K562 (cell line): ENCODE measurements around the gene POLN. TPM values are rescaled to one million over a fixed set of nuclear protein-coding genes. Genes with fewer than 3 reads are reported as not detected.

Experiments used
- HDAC1 ChIP-seq, 2 experiments: fragments of 450-650 bp; IDR thresholded peaks; 2 replicates each; pipeline ENCODE4 v1.6.1; 2016 to 2017; ENCODE audit warnings: inconsistent platforms in 1 of 2, mild to moderate bottlenecking in 1 of 2, moderate library complexity in 1 of 2
- HDAC6 ChIP-seq: IDR thresholded peaks from 2 replicates; pipeline ENCODE4 v1.6.1; 2012; ENCODE audit warnings: low read depth, mild to moderate bottlenecking, control low read depth, inconsistent platforms, low read length, moderate library complexity
- polyA plus RNA-seq, 8 experiments: library from polyadenylated mRNA; depleted of rRNA in 4 of 8; stranded (reverse) in 5 of 8; unstranded in 3 of 8; fragments of >200 nt; fragmentation: Nextera tagmentation in 2 of 8; fragmentation: Illumina TruSeq in 1 of 8; extraction: Ambion mirVana in 2 of 8; extraction: Trizol in 1 of 8; gene quantifications; 2 replicates each; pipeline versions ENCODE4 v1.2.1 to v1.2.3, GENCODE V29; 2011 to 2014; ENCODE audit warnings: inconsistent platforms in 1 of 8, missing spikeins in 1 of 8
- total RNA-seq, 7 experiments: library from RNA; depleted of rRNA in 6 of 7; stranded (reverse); fragments of >200 nt in 6 of 7; fragmentation: Illumina TruSeq in 2 of 7; extraction: Trizol in 2 of 7; gene quantifications; 2 replicates each; pipeline versions ENCODE4 v1.2.1 to v1.2.3, GENCODE V29; 2011 to 2021; ENCODE audit warnings: low replicate concordance in 1 of 7
- TF ChIP-seq, protein P1 (sequence below): fragments of 450-650 bp; IDR thresholded peaks from 2 replicates; pipeline ENCODE4 v1.6.1; 2016; ENCODE audit warnings: mild to moderate bottlenecking, moderate library complexity
- TF ChIP-seq, protein P2 (sequence below), 2 experiments: IDR thresholded peaks; 2 replicates each; pipeline ENCODE4 v1.6.1; 2011; ENCODE audit warnings: borderline replicate concordance in 1 of 2, control low read depth in 1 of 2, low read depth in 1 of 2, low read length in 1 of 2, mild to moderate bottlenecking in 1 of 2, mixed read lengths in 1 of 2, moderate library complexity in 1 of 2; ENCODE audit not compliant: insufficient read depth in 1 of 2, insufficient read length in 1 of 2, poor library complexity in 1 of 2, severe bottlenecking in 1 of 2; ENCODE audit errors: extremely low read depth in 1 of 2
- TF ChIP-seq, protein P3 (sequence below), 2 experiments: IDR thresholded peaks in 1 of 2; conservative IDR thresholded peaks in 1 of 2; 2 replicates each; pipeline ENCODE4 v1.6.1; 2016; ENCODE audit warnings: low read depth in 2 of 2, mild to moderate bottlenecking in 1 of 2, missing compliant biosample characterization in 1 of 2, missing genetic modification characterization in 1 of 2, moderate library complexity in 1 of 2
- TF ChIP-seq, protein P4 (sequence below): IDR thresholded peaks from 2 replicates; pipeline ENCODE4 v1.6.1; 2016; ENCODE audit warnings: missing genetic modification characterization, missing compliant biosample characterization

POLN gene
- total and polyA plus RNA-seq, 9 of the 15 experiments (the other 6 are each of a cell fraction or from before 2014, with no cell fraction given), result 0.08 to 0.91 (median 0.32) TPM

DNA sequence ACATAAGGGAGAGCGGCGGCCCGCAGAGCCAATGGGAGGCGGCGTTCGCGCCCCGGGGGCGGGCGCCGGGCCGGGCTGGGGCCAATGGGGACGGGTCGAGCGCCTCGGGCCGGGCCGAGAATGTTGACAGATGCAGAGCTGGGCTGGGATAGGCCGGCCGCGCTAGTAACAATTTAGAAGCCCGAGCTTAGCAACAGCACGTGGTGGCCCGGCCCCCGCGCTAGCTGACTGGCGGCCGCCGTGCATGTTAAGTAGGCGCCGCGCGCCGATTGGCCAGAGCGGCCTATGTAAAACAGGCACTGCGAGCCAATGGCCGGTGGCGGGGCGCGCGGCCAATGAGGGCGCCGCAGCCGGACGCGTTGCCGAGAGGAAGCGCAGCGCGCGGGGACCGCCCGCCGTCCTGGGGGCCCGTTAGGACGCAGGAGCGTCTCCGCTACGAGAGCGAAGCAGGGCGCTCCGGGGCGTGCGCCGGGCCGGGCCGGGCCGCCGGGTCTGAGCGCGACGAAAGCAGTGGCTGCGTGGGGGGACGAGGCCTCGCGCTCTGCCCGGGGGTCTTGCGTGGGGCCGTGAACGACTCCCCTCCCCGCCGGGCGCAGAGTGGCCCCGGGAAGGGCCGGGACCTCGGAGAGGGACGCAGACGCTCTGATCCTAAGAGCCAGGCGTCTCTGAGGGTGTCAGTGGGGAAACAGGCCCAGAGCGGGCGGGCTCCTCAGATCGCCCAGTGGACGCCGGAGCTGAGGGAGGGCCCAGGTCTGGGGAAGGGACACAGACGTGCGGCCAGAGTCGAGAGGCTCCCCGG, 20.4 kb upstream of the POLN start (continued):
- TF ChIP-seq, protein P1, sequence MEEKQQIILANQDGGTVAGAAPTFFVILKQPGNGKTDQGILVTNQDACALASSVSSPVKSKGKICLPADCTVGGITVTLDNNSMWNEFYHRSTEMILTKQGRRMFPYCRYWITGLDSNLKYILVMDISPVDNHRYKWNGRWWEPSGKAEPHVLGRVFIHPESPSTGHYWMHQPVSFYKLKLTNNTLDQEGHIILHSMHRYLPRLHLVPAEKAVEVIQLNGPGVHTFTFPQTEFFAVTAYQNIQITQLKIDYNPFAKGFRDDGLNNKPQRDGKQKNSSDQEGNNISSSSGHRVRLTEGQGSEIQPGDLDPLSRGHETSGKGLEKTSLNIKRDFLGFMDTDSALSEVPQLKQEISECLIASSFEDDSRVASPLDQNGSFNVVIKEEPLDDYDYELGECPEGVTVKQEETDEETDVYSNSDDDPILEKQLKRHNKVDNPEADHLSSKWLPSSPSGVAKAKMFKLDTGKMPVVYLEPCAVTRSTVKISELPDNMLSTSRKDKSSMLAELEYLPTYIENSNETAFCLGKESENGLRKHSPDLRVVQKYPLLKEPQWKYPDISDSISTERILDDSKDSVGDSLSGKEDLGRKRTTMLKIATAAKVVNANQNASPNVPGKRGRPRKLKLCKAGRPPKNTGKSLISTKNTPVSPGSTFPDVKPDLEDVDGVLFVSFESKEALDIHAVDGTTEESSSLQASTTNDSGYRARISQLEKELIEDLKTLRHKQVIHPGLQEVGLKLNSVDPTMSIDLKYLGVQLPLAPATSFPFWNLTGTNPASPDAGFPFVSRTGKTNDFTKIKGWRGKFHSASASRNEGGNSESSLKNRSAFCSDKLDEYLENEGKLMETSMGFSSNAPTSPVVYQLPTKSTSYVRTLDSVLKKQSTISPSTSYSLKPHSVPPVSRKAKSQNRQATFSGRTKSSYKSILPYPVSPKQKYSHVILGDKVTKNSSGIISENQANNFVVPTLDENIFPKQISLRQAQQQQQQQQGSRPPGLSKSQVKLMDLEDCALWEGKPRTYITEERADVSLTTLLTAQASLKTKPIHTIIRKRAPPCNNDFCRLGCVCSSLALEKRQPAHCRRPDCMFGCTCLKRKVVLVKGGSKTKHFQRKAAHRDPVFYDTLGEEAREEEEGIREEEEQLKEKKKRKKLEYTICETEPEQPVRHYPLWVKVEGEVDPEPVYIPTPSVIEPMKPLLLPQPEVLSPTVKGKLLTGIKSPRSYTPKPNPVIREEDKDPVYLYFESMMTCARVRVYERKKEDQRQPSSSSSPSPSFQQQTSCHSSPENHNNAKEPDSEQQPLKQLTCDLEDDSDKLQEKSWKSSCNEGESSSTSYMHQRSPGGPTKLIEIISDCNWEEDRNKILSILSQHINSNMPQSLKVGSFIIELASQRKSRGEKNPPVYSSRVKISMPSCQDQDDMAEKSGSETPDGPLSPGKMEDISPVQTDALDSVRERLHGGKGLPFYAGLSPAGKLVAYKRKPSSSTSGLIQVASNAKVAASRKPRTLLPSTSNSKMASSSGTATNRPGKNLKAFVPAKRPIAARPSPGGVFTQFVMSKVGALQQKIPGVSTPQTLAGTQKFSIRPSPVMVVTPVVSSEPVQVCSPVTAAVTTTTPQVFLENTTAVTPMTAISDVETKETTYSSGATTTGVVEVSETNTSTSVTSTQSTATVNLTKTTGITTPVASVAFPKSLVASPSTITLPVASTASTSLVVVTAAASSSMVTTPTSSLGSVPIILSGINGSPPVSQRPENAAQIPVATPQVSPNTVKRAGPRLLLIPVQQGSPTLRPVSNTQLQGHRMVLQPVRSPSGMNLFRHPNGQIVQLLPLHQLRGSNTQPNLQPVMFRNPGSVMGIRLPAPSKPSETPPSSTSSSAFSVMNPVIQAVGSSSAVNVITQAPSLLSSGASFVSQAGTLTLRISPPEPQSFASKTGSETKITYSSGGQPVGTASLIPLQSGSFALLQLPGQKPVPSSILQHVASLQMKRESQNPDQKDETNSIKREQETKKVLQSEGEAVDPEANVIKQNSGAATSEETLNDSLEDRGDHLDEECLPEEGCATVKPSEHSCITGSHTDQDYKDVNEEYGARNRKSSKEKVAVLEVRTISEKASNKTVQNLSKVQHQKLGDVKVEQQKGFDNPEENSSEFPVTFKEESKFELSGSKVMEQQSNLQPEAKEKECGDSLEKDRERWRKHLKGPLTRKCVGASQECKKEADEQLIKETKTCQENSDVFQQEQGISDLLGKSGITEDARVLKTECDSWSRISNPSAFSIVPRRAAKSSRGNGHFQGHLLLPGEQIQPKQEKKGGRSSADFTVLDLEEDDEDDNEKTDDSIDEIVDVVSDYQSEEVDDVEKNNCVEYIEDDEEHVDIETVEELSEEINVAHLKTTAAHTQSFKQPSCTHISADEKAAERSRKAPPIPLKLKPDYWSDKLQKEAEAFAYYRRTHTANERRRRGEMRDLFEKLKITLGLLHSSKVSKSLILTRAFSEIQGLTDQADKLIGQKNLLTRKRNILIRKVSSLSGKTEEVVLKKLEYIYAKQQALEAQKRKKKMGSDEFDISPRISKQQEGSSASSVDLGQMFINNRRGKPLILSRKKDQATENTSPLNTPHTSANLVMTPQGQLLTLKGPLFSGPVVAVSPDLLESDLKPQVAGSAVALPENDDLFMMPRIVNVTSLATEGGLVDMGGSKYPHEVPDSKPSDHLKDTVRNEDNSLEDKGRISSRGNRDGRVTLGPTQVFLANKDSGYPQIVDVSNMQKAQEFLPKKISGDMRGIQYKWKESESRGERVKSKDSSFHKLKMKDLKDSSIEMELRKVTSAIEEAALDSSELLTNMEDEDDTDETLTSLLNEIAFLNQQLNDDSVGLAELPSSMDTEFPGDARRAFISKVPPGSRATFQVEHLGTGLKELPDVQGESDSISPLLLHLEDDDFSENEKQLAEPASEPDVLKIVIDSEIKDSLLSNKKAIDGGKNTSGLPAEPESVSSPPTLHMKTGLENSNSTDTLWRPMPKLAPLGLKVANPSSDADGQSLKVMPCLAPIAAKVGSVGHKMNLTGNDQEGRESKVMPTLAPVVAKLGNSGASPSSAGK, result peak; percentile 52; the same call in 1 of the 2 replicates
- TF ChIP-seq, protein P2, sequence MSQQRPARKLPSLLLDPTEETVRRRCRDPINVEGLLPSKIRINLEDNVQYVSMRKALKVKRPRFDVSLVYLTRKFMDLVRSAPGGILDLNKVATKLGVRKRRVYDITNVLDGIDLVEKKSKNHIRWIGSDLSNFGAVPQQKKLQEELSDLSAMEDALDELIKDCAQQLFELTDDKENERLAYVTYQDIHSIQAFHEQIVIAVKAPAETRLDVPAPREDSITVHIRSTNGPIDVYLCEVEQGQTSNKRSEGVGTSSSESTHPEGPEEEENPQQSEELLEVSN (IDR thresholded peaks at IDR 0.05; ENCODE audit: borderline replicate concordance in 1 of 2, extremely low read depth in 1 of 2, insufficient read depth in 1 of 2, insufficient read length in 1 of 2, low read depth in 1 of 2, low read length in 1 of 2, poor library complexity in 1 of 2, severe bottlenecking in 1 of 2), result peak; percentile 41 to 65
- TF ChIP-seq, protein P3, sequence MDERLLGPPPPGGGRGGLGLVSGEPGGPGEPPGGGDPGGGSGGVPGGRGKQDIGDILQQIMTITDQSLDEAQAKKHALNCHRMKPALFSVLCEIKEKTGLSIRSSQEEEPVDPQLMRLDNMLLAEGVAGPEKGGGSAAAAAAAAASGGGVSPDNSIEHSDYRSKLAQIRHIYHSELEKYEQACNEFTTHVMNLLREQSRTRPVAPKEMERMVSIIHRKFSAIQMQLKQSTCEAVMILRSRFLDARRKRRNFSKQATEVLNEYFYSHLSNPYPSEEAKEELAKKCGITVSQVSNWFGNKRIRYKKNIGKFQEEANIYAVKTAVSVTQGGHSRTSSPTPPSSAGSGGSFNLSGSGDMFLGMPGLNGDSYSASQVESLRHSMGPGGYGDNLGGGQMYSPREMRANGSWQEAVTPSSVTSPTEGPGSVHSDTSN (CRISPR knock-in tag; IDR thresholded peaks at IDR 0.05; ENCODE audit: low read depth), result peak; percentile 87
- TF ChIP-seq, protein P3 (tag; conservative IDR thresholded peaks at IDR 0.05; ENCODE audit: low read depth), result no peak
- peak in 1 of 2 experiments; percentile 54; a peak in 1 of 4 replicates for TF ChIP-seq HDAC1 (IDR thresholded peaks at IDR 0.05)
- 0 out of 2 replicates have a peak, but pooled peaks have one; percentile 17 for TF ChIP-seq HDAC6
- TF ChIP-seq, protein P4, sequence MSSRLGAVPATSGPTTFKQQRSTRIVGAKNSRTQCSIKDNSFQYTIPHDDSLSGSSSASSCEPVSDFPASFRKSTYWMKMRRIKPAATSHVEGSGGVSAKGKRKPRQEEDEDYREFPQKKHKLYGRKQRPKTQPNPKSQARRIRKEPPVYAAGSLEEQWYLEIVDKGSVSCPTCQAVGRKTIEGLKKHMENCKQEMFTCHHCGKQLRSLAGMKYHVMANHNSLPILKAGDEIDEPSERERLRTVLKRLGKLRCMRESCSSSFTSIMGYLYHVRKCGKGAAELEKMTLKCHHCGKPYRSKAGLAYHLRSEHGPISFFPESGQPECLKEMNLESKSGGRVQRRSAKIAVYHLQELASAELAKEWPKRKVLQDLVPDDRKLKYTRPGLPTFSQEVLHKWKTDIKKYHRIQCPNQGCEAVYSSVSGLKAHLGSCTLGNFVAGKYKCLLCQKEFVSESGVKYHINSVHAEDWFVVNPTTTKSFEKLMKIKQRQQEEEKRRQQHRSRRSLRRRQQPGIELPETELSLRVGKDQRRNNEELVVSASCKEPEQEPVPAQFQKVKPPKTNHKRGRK (tag), result no peak
